ENCODE data around the gene SERF2.

- no peak for TF ChIP-seq POLR2A (IDR thresholded peaks at IDR 0.05)
- no peak for TF ChIP-seq CTCF (IDR thresholded peaks at IDR 0.05)
Observed at GRCh38 chr15:43748376-43748775, 43.7 kb upstream of the SERF2 start.

Measured in testis (tissue), 2 donors.